ENCODE measurements around the gene SLC39A9. TPM values are rescaled to one million over a fixed set of nuclear protein-coding genes. Genes with fewer than 3 reads are reported as not detected.

The SLC39A9 gene, protein sequence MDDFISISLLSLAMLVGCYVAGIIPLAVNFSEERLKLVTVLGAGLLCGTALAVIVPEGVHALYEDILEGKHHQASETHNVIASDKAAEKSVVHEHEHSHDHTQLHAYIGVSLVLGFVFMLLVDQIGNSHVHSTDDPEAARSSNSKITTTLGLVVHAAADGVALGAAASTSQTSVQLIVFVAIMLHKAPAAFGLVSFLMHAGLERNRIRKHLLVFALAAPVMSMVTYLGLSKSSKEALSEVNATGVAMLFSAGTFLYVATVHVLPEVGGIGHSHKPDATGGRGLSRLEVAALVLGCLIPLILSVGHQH
- 34.9 to 41.4 TPM (median 39.3 TPM) in 5 replicates for total RNA-seq (2022; extraction: Qiagen RNA extraction)

GRCh38 chr14:69398053-69398817, at the start of gene SLC39A9, which contains the start of gene ERH:
Gene SLC39A9 (plus strand): TSS chr14:69398692. CDS start chr14:69399370, 678 bp downstream.
Gene ERH (minus strand): TSS chr14:69398299. CDS start chr14:69398233, 66 bp downstream.

GRCh38 chr14:69484444-69485314, 86.2 kb downstream of the SLC39A9 start, which contains the start of gene PLEKHD1:
Gene PLEKHD1 (plus strand): TSS chr14:69484728. CDS start chr14:69484966, 238 bp downstream.

Other genes starting within 250 kb of the SLC39A9 start
- 15.0 to 22.3 TPM (median 18.4 TPM) in 5 replicates for gene DCAF5, start 245.6 kb upstream of the SLC39A9 start, total RNA-seq (2022; extraction: Qiagen RNA extraction)
- gene EXD2, start 207.2 kb upstream of the SLC39A9 start, total RNA-seq (2022; extraction: Qiagen RNA extraction) = 11.6 to 14.3 TPM (median 13.0 TPM) in 5 replicates
- 2.1 to 3.6 TPM (median 3.3 TPM) in 5 replicates for gene GALNT16, start 138.5 kb upstream of the SLC39A9 start, total RNA-seq (2022; extraction: Qiagen RNA extraction)
- 317 to 360 TPM (median 340 TPM) in 5 replicates for gene ERH, start 393 bp upstream of the SLC39A9 start, total RNA-seq (2022; extraction: Qiagen RNA extraction)
- gene PLEKHD1, start 86.0 kb downstream of the SLC39A9 start, total RNA-seq (2022; extraction: Qiagen RNA extraction) = 0.03 to 0.06 TPM (median 0.06 TPM) in 3 of 5 replicates, not detected in the others
- gene CCDC177, start 176.2 kb downstream of the SLC39A9 start, total RNA-seq (2022; extraction: Qiagen RNA extraction) = 0.06 to 0.07 TPM in 2 of 5 replicates, not detected in the others
- 6.3 to 7.7 TPM (median 7.3 TPM) in 5 replicates for gene SUSD6, start 212.9 kb downstream of the SLC39A9 start, total RNA-seq (2022; extraction: Qiagen RNA extraction)